SK-N-SH (cell line): ENCODE measurements around the gene DHDH. TPM values are rescaled to one million over a fixed set of nuclear protein-coding genes. Genes with fewer than 3 reads are reported as not detected.
A peak's percentile ranks its signal among the peaks of the same experiment; 100 is the strongest.
"Not testable (repeated sequence)": the region's sequence is repeated elsewhere in the genome, so short reads cannot be mapped to it uniquely, and the experiment has no call there.

Source experiments
- CTCF ChIA-PET: fragments of 300-600, 350-600 bp; formaldehyde crosslinking; extraction: SDS; loops from one replicate; lab custom pipeline; 2021; lab: Yijun Ruan, JAX
- POLR2A ChIA-PET: fragments of 350-600 bp; sonication (Branson Sonifier 250); formaldehyde crosslinking; extraction: SDS; loops from one replicate; lab custom pipeline; 2020; ENCODE audit warnings: antibody characterized with exemption, inconsistent platforms; lab: Yijun Ruan, JAX
- DNase-seq: peaks from one replicate; pipeline ENCODE4 v3.0.0; 2012
- H2AFZ ChIP-seq: fragments of 200-600 bp; sonication (generic); 2 replicates; pipeline ENCODE4 v1.8.1; 2016; ENCODE audit warnings: antibody characterized with exemption, mild to moderate bottlenecking, low read depth
- H3F3A ChIP-seq: fragments of 200-600 bp; sonication (generic); replicated peaks from 2 replicates; pipeline ENCODE3; 2016; ENCODE audit warnings: antibody characterized with exemption, mild to moderate bottlenecking; ENCODE audit not compliant: insufficient read depth
- H3K27ac ChIP-seq, 2 experiments: fragments of 200-500 bp in 1 of 2; fragments of 200-600 bp in 1 of 2; sonication (Bioruptor generic) in 1 of 2; sonication (generic), shearing (Covaris generic) in 1 of 2; 2 replicates each; pipeline versions ENCODE4 v1.5.1 to v1.6.1; 2014 to 2016; ENCODE audit warnings: low read depth in 2 of 2, inconsistent platforms in 1 of 2, low read length in 1 of 2, mild to moderate bottlenecking in 1 of 2, mixed read lengths in 1 of 2
- H3K27me3 ChIP-seq: fragments of 200-600 bp; sonication (generic), shearing (Covaris generic); 2 replicates; pipeline ENCODE4 v1.6.1; 2016; ENCODE audit warnings: mixed run types; ENCODE audit not compliant: insufficient read depth
- H3K36me3 ChIP-seq, 2 experiments: fragments of 200-500 bp in 1 of 2; fragments of 200-600 bp in 1 of 2; sonication (Bioruptor generic) in 1 of 2; sonication (generic) in 1 of 2; replicated peaks in 1 of 2; 2 replicates each; pipeline versions ENCODE3 to v1.5.1; 2014 to 2016; ENCODE audit warnings: low read length in 1 of 2, mild to moderate bottlenecking in 1 of 2; ENCODE audit not compliant: insufficient read depth in 2 of 2, control insufficient read depth in 1 of 2
- H3K4me1 ChIP-seq, 2 experiments: fragments of 200-500 bp in 1 of 2; fragments of 200-600 bp in 1 of 2; sonication (Bioruptor generic) in 1 of 2; sonication (generic), shearing (Covaris generic) in 1 of 2; 2 replicates each; pipeline versions ENCODE4 v1.5.1 to v1.6.1; 2014 to 2016; ENCODE audit warnings: low read depth in 1 of 2, low read length in 1 of 2, mixed run types in 1 of 2; ENCODE audit not compliant: insufficient read depth in 2 of 2, control insufficient read depth in 1 of 2
- H3K4me2 ChIP-seq: fragments of 200-600 bp; sonication (generic), shearing (Covaris generic); 2 replicates; pipeline ENCODE4 v1.6.1; 2017; ENCODE audit warnings: mixed run types
- H3K4me3 ChIP-seq, 2 experiments: fragments of 200-500 bp in 1 of 2; fragments of 200-600 bp in 1 of 2; sonication (Bioruptor generic) in 1 of 2; sonication (generic), shearing (Covaris generic) in 1 of 2; 2 replicates each; pipeline versions ENCODE4 v1.5.1 to v1.8.1; 2014 to 2016; ENCODE audit warnings: low read depth in 2 of 2, inconsistent platforms in 1 of 2, low read length in 1 of 2, mild to moderate bottlenecking in 1 of 2, mixed read lengths in 1 of 2, moderate library complexity in 1 of 2
- H3K79me2 ChIP-seq: fragments of 200-600 bp; sonication (generic); 2 replicates; pipeline ENCODE4 v1.8.1; 2017; ENCODE audit warnings: mild to moderate bottlenecking; ENCODE audit not compliant: insufficient read depth
- H3K9ac ChIP-seq: fragments of 200-600 bp; sonication (generic); 2 replicates; pipeline ENCODE4 v1.6.1; 2017; ENCODE audit warnings: mixed run types
- H3K9me2 ChIP-seq: fragments of 200-600 bp; sonication (generic); 2 replicates; pipeline ENCODE4 v1.6.1; 2017; ENCODE audit warnings: mixed run types
- H3K9me3 ChIP-seq: fragments of 200-600 bp; sonication (generic); 2 replicates; pipeline ENCODE4 v1.6.1; 2017; ENCODE audit warnings: mixed run types, mild to moderate bottlenecking, moderate library complexity
- H4K20me1 ChIP-seq: fragments of 200-600 bp; sonication (generic); 2 replicates; pipeline ENCODE4 v1.6.1; 2017; ENCODE audit warnings: mild to moderate bottlenecking, mixed run types; ENCODE audit not compliant: insufficient read depth
- CHD2 ChIP-seq: fragments of 150-350 bp; IDR thresholded peaks from 2 replicates; pipeline ENCODE4 v1.6.1; 2018; ENCODE audit warnings: low read length; ENCODE audit not compliant: partially characterized antibody
- EZH2phosphoT487 ChIP-seq: fragments of 200-600 bp; sonication (generic); IDR thresholded peaks from 2 replicates; pipeline ENCODE4 v1.6.1; 2017; ENCODE audit warnings: low read depth, mixed run types, mild to moderate bottlenecking, antibody characterized with exemption, moderate library complexity, borderline replicate concordance
- FOSL2 ChIP-seq: IDR thresholded peaks from 2 replicates; pipeline ENCODE4 v1.4.0; 2012; ENCODE audit warnings: low read depth, mild to moderate bottlenecking, moderate library complexity, borderline replicate concordance
- JUND ChIP-seq: IDR thresholded peaks from 2 replicates; pipeline ENCODE4 v1.4.0; 2012
- MXI1 ChIP-seq: IDR thresholded peaks from 2 replicates; pipeline ENCODE4 v1.6.1; 2012; ENCODE audit warnings: mild to moderate bottlenecking, low read depth, low read length, improper control_type of control experiment
- RAD21 ChIP-seq: IDR thresholded peaks from 2 replicates; pipeline ENCODE4 v1.6.1; 2012; ENCODE audit warnings: mild to moderate bottlenecking, low read length
- RXRA ChIP-seq: IDR thresholded peaks from 2 replicates; pipeline ENCODE4 v1.4.0; 2012; ENCODE audit warnings: low read depth, mild to moderate bottlenecking, borderline replicate concordance
- SIN3A ChIP-seq: IDR thresholded peaks from 2 replicates; pipeline ENCODE4 v1.6.1; 2012; ENCODE audit warnings: low read depth, mild to moderate bottlenecking, low read length, moderate library complexity, borderline replicate concordance
- YY1 ChIP-seq: IDR thresholded peaks from 2 replicates; pipeline ENCODE4 v1.4.0; 2012; ENCODE audit warnings: low read depth, mild to moderate bottlenecking
- WGBS: methylation state at CpG from one replicate; pipeline ENCODE4 v1.1.6; 2017; ENCODE audit warnings: low lambda C conversion rate; 5-methylcytosine and 5-hydroxymethylcytosine counted together
- polyA plus RNA-seq, 3 experiments: library from polyadenylated mRNA; depleted of rRNA; stranded (reverse); fragments of >200 nt; gene quantifications; 2 replicates each; pipeline ENCODE4 v1.2.3, GENCODE V29; 2012
- TF ChIP-seq, protein P1 (sequence below): IDR thresholded peaks from 2 replicates; pipeline ENCODE4 v1.4.0; 2012; ENCODE audit warnings: low read depth, borderline replicate concordance
- TF ChIP-seq, protein P2 (sequence below): IDR thresholded peaks from 2 replicates; pipeline ENCODE4; 2012

The DHDH gene
- polyA plus RNA-seq, 1 of the 3 experiments (the other 2 are of a cell fraction), result 0.72 TPM

DNA sequence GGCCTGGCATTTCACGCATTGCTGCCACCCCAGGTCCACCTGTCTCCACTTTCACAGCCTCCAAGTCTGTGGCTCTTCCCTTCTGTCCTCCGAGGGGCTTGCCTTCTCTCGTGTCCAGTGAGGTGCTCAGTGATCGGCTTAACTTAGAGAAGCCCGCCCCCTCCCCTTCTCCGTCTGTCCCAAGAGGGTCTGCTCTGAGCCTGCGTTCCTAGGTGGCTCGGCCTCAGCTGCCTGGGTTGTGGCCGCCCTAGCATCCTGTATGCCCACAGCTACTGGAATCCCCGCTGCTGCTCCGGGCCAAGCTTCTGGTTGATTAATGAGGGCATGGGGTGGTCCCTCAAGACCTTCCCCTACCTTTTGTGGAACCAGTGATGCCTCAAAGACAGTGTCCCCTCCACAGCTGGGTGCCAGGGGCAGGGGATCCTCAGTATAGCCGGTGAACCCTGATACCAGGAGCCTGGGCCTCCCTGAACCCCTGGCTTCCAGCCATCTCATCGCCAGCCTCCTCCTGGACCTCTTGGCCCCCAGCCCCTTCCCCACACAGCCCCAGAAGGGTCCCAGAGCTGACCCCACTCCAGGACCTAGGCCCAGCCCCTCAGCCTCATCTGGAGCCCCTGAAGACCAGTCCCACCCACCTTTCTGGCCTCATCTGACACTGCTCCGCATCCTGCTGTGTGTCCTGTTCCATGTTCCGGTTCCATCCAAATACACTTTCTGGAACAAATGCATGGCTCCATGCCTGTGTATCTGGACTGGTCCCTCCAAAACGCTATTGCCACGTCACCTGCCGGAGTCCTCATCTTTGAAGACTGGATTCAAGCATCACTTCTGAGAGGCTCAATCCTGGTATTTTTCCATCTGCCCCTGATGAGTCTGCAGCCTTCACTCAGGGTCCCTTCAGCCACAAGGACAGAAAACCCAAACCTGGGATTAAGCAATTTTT lies 10.7 kb upstream of the DHDH start:
- Histone ChIP-seq H3K4me2 (no peak overlapping the region), H3K9ac (no peak overlapping the region), H3K36me3 (peaks cover 8 to 14% of the 10 kb centered on the region in 2 experiments), H3K27me3 (no peaks in the 10 kb centered on the region), H3K27ac (no peak overlapping the region), H2AFZ (no peak overlapping the region), H3K9me3 (no peaks in the 10 kb centered on the region), H3K9me2 (no peaks in the 10 kb centered on the region), H3K4me1 (0 out of 4 replicates have a peak, but pooled peaks cover 0 to 4% of the 10 kb centered on the region in 2 experiments), H4K20me1 (no peaks in the 10 kb centered on the region), H3K79me2 (no peaks in the 10 kb centered on the region), H3K4me3 (no peak overlapping the region), H3F3A (peaks cover 15% of the 10 kb centered on the region)
- ChIA-PET CTCF (no interaction called here), POLR2A (interaction anchor here (0.6 kb wide), 1 partner anchor 463 kb away, joined by 3 read pairs; no protein-coding TSS in a partner anchor)
- TF ChIP-seq, protein P1, sequence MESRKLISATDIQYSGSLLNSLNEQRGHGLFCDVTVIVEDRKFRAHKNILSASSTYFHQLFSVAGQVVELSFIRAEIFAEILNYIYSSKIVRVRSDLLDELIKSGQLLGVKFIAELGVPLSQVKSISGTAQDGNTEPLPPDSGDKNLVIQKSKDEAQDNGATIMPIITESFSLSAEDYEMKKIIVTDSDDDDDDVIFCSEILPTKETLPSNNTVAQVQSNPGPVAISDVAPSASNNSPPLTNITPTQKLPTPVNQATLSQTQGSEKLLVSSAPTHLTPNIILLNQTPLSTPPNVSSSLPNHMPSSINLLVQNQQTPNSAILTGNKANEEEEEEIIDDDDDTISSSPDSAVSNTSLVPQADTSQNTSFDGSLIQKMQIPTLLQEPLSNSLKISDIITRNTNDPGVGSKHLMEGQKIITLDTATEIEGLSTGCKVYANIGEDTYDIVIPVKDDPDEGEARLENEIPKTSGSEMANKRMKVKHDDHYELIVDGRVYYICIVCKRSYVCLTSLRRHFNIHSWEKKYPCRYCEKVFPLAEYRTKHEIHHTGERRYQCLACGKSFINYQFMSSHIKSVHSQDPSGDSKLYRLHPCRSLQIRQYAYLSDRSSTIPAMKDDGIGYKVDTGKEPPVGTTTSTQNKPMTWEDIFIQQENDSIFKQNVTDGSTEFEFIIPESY, result no peak
- TF ChIP-seq CHD2 (no peak), JUND (no peak), RAD21 (no peak), FOSL2 (no peak), EZH2phosphoT487 (no peak), MXI1 (no peak)
- DNase-seq, result no peak
- WGBS, result 96% methylated on average over 11 of the region's 18 CpGs

DNA sequence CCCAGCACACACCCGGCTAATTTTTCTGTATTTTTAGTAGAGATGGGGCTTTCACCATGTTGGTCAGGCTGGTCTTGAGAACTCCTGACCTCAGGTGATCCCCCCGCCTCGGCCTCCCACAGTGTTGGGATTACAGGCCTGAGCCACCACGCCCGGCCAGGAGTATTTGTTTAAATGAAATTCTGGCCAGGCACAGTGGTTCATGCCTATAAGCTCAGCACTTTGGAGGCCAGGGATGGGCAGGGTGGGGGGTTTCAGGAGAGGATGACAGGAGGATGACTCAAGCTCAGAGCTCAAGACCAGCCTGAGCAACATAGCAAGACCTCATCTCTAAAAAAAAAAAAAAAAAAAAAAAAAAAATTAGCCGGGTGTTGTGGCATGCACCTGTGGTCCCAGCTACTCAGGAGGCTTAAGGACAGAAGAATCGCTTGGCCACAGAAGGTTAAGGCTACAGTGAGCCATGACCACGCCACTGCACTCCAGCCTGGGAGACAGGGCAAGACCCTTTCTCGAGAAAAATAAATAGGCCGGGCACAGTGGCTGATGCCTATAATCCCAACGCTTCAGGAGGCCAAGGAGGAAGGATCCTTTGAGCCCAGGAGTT lies 8.2 kb upstream of the DHDH start:
- Histone ChIP-seq H3K4me2 (peak overlapping the region; percentile 59), H3K4me1 (0 out of 4 replicates have a peak, but pooled peaks cover 0 to 4% of the 10 kb centered on the region in 2 experiments), H3F3A (peaks cover 15% of the 10 kb centered on the region), H3K79me2 (no peaks in the 10 kb centered on the region), H3K4me3 (no peak overlapping the region), H2AFZ (no peak overlapping the region), H3K9ac (peak overlapping the region; percentile 28; the same call in 1 of the 2 replicates), H4K20me1 (no peaks in the 10 kb centered on the region), H3K9me2 (no peaks in the 10 kb centered on the region), H3K36me3 (peaks cover 0 to 3% of the 10 kb centered on the region in 2 experiments), H3K9me3 (no peaks in the 10 kb centered on the region), H3K27me3 (no peaks in the 10 kb centered on the region), H3K27ac (peak overlapping the region in 1 of 2 experiments; percentile 72; a peak in 2 of 4 replicates)
- ChIA-PET CTCF (interaction anchor here (0.8 to 1.2 kb wide), 2 partner anchors 45 to 138 kb away, joined by 3 read pairs; no protein-coding TSS in a partner anchor), POLR2A (interaction anchor here (0.5 kb wide), 1 partner anchor 11 kb away, joined by 3 read pairs; no protein-coding TSS in a partner anchor)
- no peak for DNase-seq
- TF ChIP-seq JUND (peak; percentile 43), YY1 (no peak), SIN3A (peak; percentile 26; the same call in 1 of the 2 replicates), FOSL2 (peak; percentile 59), RXRA (no peak), RAD21 (no peak)
- TF ChIP-seq, protein P2, sequence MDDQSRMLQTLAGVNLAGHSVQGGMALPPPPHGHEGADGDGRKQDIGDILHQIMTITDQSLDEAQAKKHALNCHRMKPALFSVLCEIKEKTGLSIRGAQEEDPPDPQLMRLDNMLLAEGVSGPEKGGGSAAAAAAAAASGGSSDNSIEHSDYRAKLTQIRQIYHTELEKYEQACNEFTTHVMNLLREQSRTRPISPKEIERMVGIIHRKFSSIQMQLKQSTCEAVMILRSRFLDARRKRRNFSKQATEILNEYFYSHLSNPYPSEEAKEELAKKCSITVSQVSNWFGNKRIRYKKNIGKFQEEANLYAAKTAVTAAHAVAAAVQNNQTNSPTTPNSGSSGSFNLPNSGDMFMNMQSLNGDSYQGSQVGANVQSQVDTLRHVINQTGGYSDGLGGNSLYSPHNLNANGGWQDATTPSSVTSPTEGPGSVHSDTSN, result peak; percentile 33; the same call in 1 of the 2 replicates
- WGBS, result 41% methylated on average over 11 of the region's 11 CpGs

GRCh38 chr19:48925890-48926289 lies 7.6 kb upstream of the DHDH start:
- H3K4me1 ChIP-seq, H2AFZ ChIP-seq, H3K4me3 ChIP-seq, H3K9ac ChIP-seq, DNase-seq, H3K9me2 ChIP-seq, POLR2A ChIA-PET, H3K4me2 ChIP-seq, H3K36me3 ChIP-seq, H3K9me3 ChIP-seq, H4K20me1 ChIP-seq, H3K79me2 ChIP-seq, H3K27me3 ChIP-seq: not testable (repeated sequence)
- Histone ChIP-seq H3K27ac (peak overlapping the region in 1 of 2 experiments; percentile 71; a peak in 1 of 4 replicates), H3F3A (peaks cover 15% of the 10 kb centered on the region)
- CTCF ChIA-PET, result interaction anchor here (0.8 kb wide), 1 partner anchor 44 kb away, joined by 3 read pairs; no protein-coding TSS in a partner anchor
- WGBS, result 86% methylated on average over 8 of the region's 8 CpGs
